Upper lobe of left lung (tissue), 4 donors: ENCODE data around the gene SGIP1.

Experiments used
- CTCF ChIP-seq, 6 experiments: fragments of 450-650 bp in 4 of 6; fragments of 200-600 bp in 2 of 6; sonication (generic) in 2 of 6; IDR thresholded peaks; one replicate each; pipeline ENCODE4 v1.5.1; 2016 to 2019; ENCODE audit warnings: antibody characterized with exemption in 6 of 6
- POLR2A ChIP-seq, 4 donors: fragments of 450-650 bp; IDR thresholded peaks; one replicate each; pipeline ENCODE4 v1.5.1; 2016 to 2017; ENCODE audit warnings: antibody characterized with exemption in 4 of 4, mild to moderate bottlenecking in 2 of 4

- no peak for TF ChIP-seq POLR2A (IDR thresholded peaks at IDR 0.05)
- no peak for TF ChIP-seq CTCF (IDR thresholded peaks at IDR 0.05)
Measured at GRCh38 chr1:66617362-66618184, 83.6 kb downstream of the SGIP1 start.
